Mesenchymal stem cell (in vitro differentiated cells and primary cell): Measurements from ENCODE around the gene GPR150.

Experiments used
- DNase-seq: peaks from one replicate; pipeline ENCODE4 v3.0.0-alpha.2; 2013
- H2AFZ ChIP-seq: one replicate; pipeline ENCODE4 v1.6.1; 2013; ENCODE audit warnings: low read depth, mild to moderate bottlenecking, control low read depth, inconsistent platforms, low read length, moderate library complexity
- H2AK5ac ChIP-seq: 2 replicates; pipeline ENCODE4 v1.6.1; 2013; ENCODE audit warnings: low read length, moderate library complexity, mild to moderate bottlenecking, inconsistent platforms; ENCODE audit not compliant: severe bottlenecking
- H2BK120ac ChIP-seq: one replicate; pipeline ENCODE4 v1.6.1; 2013; ENCODE audit warnings: low read depth, mild to moderate bottlenecking, inconsistent platforms, low read length, moderate library complexity
- H2BK12ac ChIP-seq, 2 experiments: one replicate each; pipeline ENCODE4 v1.6.1; 2013; ENCODE audit warnings: inconsistent platforms in 2 of 2, low read length in 2 of 2, mild to moderate bottlenecking in 2 of 2, moderate library complexity in 2 of 2, control low read depth in 1 of 2
- H2BK15ac ChIP-seq: one replicate; pipeline ENCODE4 v1.6.1; 2013; ENCODE audit warnings: mild to moderate bottlenecking, low read depth, inconsistent platforms; ENCODE audit not compliant: poor library complexity, severe bottlenecking
- H2BK5ac ChIP-seq: 2 replicates; pipeline ENCODE4 v1.6.1; 2013; ENCODE audit warnings: low read depth, mild to moderate bottlenecking, low read length, control low read depth, inconsistent platforms; ENCODE audit not compliant: poor library complexity, severe bottlenecking
- H3K14ac ChIP-seq, 2 experiments: one replicate each; pipeline ENCODE4 v1.6.1; 2013; ENCODE audit warnings: inconsistent platforms in 2 of 2, low read length in 2 of 2, control low read depth in 1 of 2, mild to moderate bottlenecking in 1 of 2, moderate library complexity in 1 of 2
- H3K18ac ChIP-seq, 2 experiments: one replicate each; pipeline ENCODE4 v1.6.1; 2013; ENCODE audit warnings: inconsistent platforms in 2 of 2, low read length in 2 of 2, control low read depth in 1 of 2, low read depth in 1 of 2, mild to moderate bottlenecking in 1 of 2
- H3K23ac ChIP-seq, 2 experiments: one replicate each; pipeline ENCODE4 v1.6.1; 2013; ENCODE audit warnings: inconsistent platforms in 2 of 2, low read length in 2 of 2, mild to moderate bottlenecking in 2 of 2, moderate library complexity in 2 of 2, control low read depth in 1 of 2
- H3K27ac ChIP-seq: 2 replicates; pipeline ENCODE4 v1.5.1; 2013; ENCODE audit warnings: mild to moderate bottlenecking, moderate library complexity, low read length, control low read depth, inconsistent platforms; ENCODE audit not compliant: poor library complexity, severe bottlenecking
- H3K27me3 ChIP-seq, 2 experiments: 2 replicates each; pipeline versions ENCODE4 v1.6.1 to v1.7.0; 2013; ENCODE audit warnings: low read length in 2 of 2, mild to moderate bottlenecking in 2 of 2, moderate library complexity in 2 of 2, control low read depth in 1 of 2, inconsistent platforms in 1 of 2; ENCODE audit not compliant: control insufficient read depth in 1 of 2, insufficient read depth in 1 of 2
- H3K36me3 ChIP-seq, 2 experiments: 2 replicates each; pipeline versions ENCODE4 v1.6.1 to v1.7.0; 2013; ENCODE audit warnings: low read length in 2 of 2, control low read depth in 1 of 2, inconsistent platforms in 1 of 2, low read depth in 1 of 2, mild to moderate bottlenecking in 1 of 2; ENCODE audit not compliant: insufficient read depth in 2 of 2, control insufficient read depth in 1 of 2
- H3K4ac ChIP-seq, 2 experiments: one replicate each; pipeline ENCODE4 v1.6.1; 2013; ENCODE audit warnings: inconsistent platforms in 2 of 2, low read length in 2 of 2, mild to moderate bottlenecking in 2 of 2, moderate library complexity in 2 of 2, control low read depth in 1 of 2, low read depth in 1 of 2
- H3K4me1 ChIP-seq: 2 replicates; pipeline ENCODE4 v1.6.1; 2013; ENCODE audit warnings: low read depth, low read length, control low read depth; ENCODE audit not compliant: control insufficient read depth, insufficient read depth
- H3K4me2 ChIP-seq: 2 replicates; pipeline ENCODE4 v1.6.1; 2013; ENCODE audit warnings: low read length, mild to moderate bottlenecking, inconsistent platforms; ENCODE audit not compliant: poor library complexity, severe bottlenecking
- H3K4me3 ChIP-seq, 2 experiments: 2 replicates each; pipeline versions ENCODE4 v1.5.1 to v1.7.0; 2013; ENCODE audit warnings: low read length in 2 of 2, mild to moderate bottlenecking in 2 of 2, control low read depth in 1 of 2, low read depth in 1 of 2; ENCODE audit not compliant: insufficient read depth in 1 of 2
- H3K79me1 ChIP-seq: replicated peaks from 2 replicates; pipeline ENCODE4 v1.6.1; 2013; ENCODE audit warnings: mild to moderate bottlenecking, control low read depth, low read length, inconsistent platforms; ENCODE audit not compliant: poor library complexity, severe bottlenecking
- H3K9ac ChIP-seq: 2 replicates; pipeline ENCODE4 v1.7.0; 2013; ENCODE audit warnings: mild to moderate bottlenecking, low read length, moderate library complexity
- H3K9me3 ChIP-seq: 2 replicates; pipeline ENCODE4 v1.7.0; 2013; ENCODE audit warnings: mild to moderate bottlenecking, low read length; ENCODE audit not compliant: control insufficient read depth
- H4K8ac ChIP-seq: one replicate; pipeline ENCODE4 v1.6.1; 2013; ENCODE audit warnings: inconsistent platforms, mild to moderate bottlenecking, low read length, moderate library complexity
- H4K91ac ChIP-seq: one replicate; pipeline ENCODE4 v1.6.1; 2013; ENCODE audit warnings: mild to moderate bottlenecking, low read length, inconsistent platforms
- WGBS: methylation state at CpG from one replicate; pipeline ENCODE4 v1.1.7; 2013; ENCODE audit warnings: mixed read lengths; 5-methylcytosine and 5-hydroxymethylcytosine counted together

GPR150 gene

GRCh38 chr5:95621839-95622629 lies 2.1 kb downstream of the GPR150 start:
- Histone ChIP-seq H2AK5ac (no peak overlapping the region), H3K79me1 (no peaks in the 10 kb centered on the region), H4K91ac (no peak overlapping the region), H3K27ac (no peak overlapping the region), H3K4me1 (peaks cover 19% of the 10 kb centered on the region), H2BK5ac (no peak overlapping the region), H3K4ac (no peak overlapping the region), H2BK12ac (no peak overlapping the region), H2BK15ac (no peak overlapping the region), H3K4me3 (peak overlapping the region in 1 of 2 experiments; percentile 78), H3K23ac (no peak overlapping the region), H3K4me2 (no peak overlapping the region), H3K36me3 (peaks cover 0 to 8% of the 10 kb centered on the region in 2 experiments), H4K8ac (peak overlapping the region; percentile 54), H2AFZ (no peak overlapping the region), H3K9ac (no peak overlapping the region), H2BK120ac (peak overlapping the region; percentile 3), H3K18ac (no peak overlapping the region), H3K14ac (no peak overlapping the region), H3K9me3 (no peaks in the 10 kb centered on the region), H3K27me3 (peaks cover 0 to 6% of the 10 kb centered on the region in 2 experiments)
- no peak for DNase-seq
- WGBS: 65% methylated on average over 5 of the region's 8 CpGs

GRCh38 chr5:95623706-95624105 lies 3.8 kb downstream of the GPR150 start:
- no peak overlapping the region for H3K27ac ChIP-seq
- no peak overlapping the region for H3K23ac ChIP-seq
- H3K4me2 ChIP-seq: no peak overlapping the region
- H3K4me3 ChIP-seq: no peak overlapping the region
- no peak overlapping the region for H2BK12ac ChIP-seq
- no peak overlapping the region for H2BK5ac ChIP-seq
- H3K9me3 ChIP-seq: no peaks in the 10 kb centered on the region
- H2BK120ac ChIP-seq: no peak overlapping the region
- no peak overlapping the region for H4K91ac ChIP-seq
- H3K4me1 ChIP-seq: peaks cover 19% of the 10 kb centered on the region
- no peak overlapping the region for H3K4ac ChIP-seq
- peaks cover 0 to 8% of the 10 kb centered on the region in 2 experiments for H3K36me3 ChIP-seq
- no peak for DNase-seq
- no peak overlapping the region for H3K18ac ChIP-seq
- H3K27me3 ChIP-seq: peaks cover 0 to 6% of the 10 kb centered on the region in 2 experiments
- 89% methylated on average over 4 of the region's 5 CpGs for WGBS
- no peak overlapping the region for H3K9ac ChIP-seq
- H2AK5ac ChIP-seq: no peak overlapping the region
- no peak overlapping the region for H2AFZ ChIP-seq
- H3K14ac ChIP-seq: no peak overlapping the region
- H3K79me1 ChIP-seq: no peaks in the 10 kb centered on the region
- H4K8ac ChIP-seq: no peak overlapping the region
- H2BK15ac ChIP-seq: no peak overlapping the region

GRCh38 chr5:95624368-95624767 lies 4.5 kb downstream of the GPR150 start:
- Histone ChIP-seq H3K27ac (no peak overlapping the region), H2BK12ac (no peak overlapping the region), H3K79me1 (no peaks in the 10 kb centered on the region), H3K18ac (no peak overlapping the region), H4K91ac (no peak overlapping the region), H2AFZ (no peak overlapping the region), H3K9me3 (no peaks in the 10 kb centered on the region), H2BK120ac (no peak overlapping the region), H3K4me3 (no peak overlapping the region), H4K8ac (no peak overlapping the region), H2BK5ac (no peak overlapping the region), H3K4me1 (peaks cover 19% of the 10 kb centered on the region), H3K4ac (no peak overlapping the region), H3K9ac (no peak overlapping the region), H3K14ac (no peak overlapping the region), H2BK15ac (no peak overlapping the region), H2AK5ac (no peak overlapping the region), H3K4me2 (no peak overlapping the region), H3K27me3 (peaks cover 0 to 6% of the 10 kb centered on the region in 2 experiments), H3K23ac (no peak overlapping the region), H3K36me3 (peaks cover 0 to 8% of the 10 kb centered on the region in 2 experiments)
- no CpG with 5 or more reads among the region's 2 CpGs for WGBS
- no peak for DNase-seq

GRCh38 chr5:95626701-95627100 lies 6.8 kb downstream of the GPR150 start:
- no peak overlapping the region for H4K91ac ChIP-seq
- no peak overlapping the region for H2BK5ac ChIP-seq
- H2BK120ac ChIP-seq: no peak overlapping the region
- no peak overlapping the region for H4K8ac ChIP-seq
- H2BK12ac ChIP-seq: no peak overlapping the region
- no peak overlapping the region for H3K23ac ChIP-seq
- H3K4me3 ChIP-seq: no peak overlapping the region
- 93% methylated on average over 1 of the region's 1 CpG for WGBS
- H2AFZ ChIP-seq: no peak overlapping the region
- H3K79me1 ChIP-seq: no peaks in the 10 kb centered on the region
- H3K14ac ChIP-seq: no peak overlapping the region
- H3K4me1 ChIP-seq: no peaks in the 10 kb centered on the region
- no peak overlapping the region for H3K18ac ChIP-seq
- DNase-seq: no peak
- H2BK15ac ChIP-seq: no peak overlapping the region
- no peak overlapping the region for H3K4ac ChIP-seq
- H3K27me3 ChIP-seq: no peaks in the 10 kb centered on the region
- no peak overlapping the region for H3K27ac ChIP-seq
- no peaks in the 10 kb centered on the region for H3K9me3 ChIP-seq
- H3K9ac ChIP-seq: no peak overlapping the region
- no peak overlapping the region for H3K4me2 ChIP-seq
- H2AK5ac ChIP-seq: no peak overlapping the region
- H3K36me3 ChIP-seq: no peaks in the 10 kb centered on the region
